ENCODE measurements around the gene KIF20B. TPM values are rescaled to one million over a fixed set of nuclear protein-coding genes. Genes with fewer than 3 reads are reported as not detected.
A peak's percentile ranks its signal among the peaks of the same experiment; 100 is the strongest.

KIF20B gene
- total RNA-seq, 2 donors from 2014 or later = 0.99 to 2.1 TPM

GRCh38 chr10:89669985-89670384 lies 31.4 kb upstream of the KIF20B start:
- TF ChIP-seq, protein P1, sequence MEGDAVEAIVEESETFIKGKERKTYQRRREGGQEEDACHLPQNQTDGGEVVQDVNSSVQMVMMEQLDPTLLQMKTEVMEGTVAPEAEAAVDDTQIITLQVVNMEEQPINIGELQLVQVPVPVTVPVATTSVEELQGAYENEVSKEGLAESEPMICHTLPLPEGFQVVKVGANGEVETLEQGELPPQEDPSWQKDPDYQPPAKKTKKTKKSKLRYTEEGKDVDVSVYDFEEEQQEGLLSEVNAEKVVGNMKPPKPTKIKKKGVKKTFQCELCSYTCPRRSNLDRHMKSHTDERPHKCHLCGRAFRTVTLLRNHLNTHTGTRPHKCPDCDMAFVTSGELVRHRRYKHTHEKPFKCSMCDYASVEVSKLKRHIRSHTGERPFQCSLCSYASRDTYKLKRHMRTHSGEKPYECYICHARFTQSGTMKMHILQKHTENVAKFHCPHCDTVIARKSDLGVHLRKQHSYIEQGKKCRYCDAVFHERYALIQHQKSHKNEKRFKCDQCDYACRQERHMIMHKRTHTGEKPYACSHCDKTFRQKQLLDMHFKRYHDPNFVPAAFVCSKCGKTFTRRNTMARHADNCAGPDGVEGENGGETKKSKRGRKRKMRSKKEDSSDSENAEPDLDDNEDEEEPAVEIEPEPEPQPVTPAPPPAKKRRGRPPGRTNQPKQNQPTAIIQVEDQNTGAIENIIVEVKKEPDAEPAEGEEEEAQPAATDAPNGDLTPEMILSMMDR (IDR thresholded peaks at IDR 0.05) = no peak
- no peak for TF ChIP-seq POLR2A (IDR thresholded peaks at IDR 0.05)
- DNase-seq (no peak), ATAC-seq (no peak)
- Histone ChIP-seq H3K9me3 (no peaks in the 10 kb centered on the region), H3K4me3 (no peak overlapping the region), H3K4me1 (no peaks in the 10 kb centered on the region), H3K27me3 (no peaks in the 10 kb centered on the region), H3K27ac (no peak overlapping the region), H3K36me3 (replicated peaks in 1 of 2; ENCODE audit: insufficient read depth in 1 of 2, low read depth in 2 of 2) (no peaks in the 10 kb centered on the region)
- WGBS, 2 donors = 97 to 100% methylated on average over 1 of the region's 1 CpG
- intact Hi-C loops (cut with DNase I) = no loop called here

- Histone ChIP-seq H3K36me3 (replicated peaks in 1 of 2; ENCODE audit: insufficient read depth in 1 of 2, low read depth in 2 of 2) (no peaks in the 10 kb centered on the region), H3K27ac (no peak overlapping the region), H3K4me1 (no peaks in the 10 kb centered on the region), H3K27me3 (no peaks in the 10 kb centered on the region), H3K9me3 (no peaks in the 10 kb centered on the region), H3K4me3 (no peak overlapping the region)
- ATAC-seq (no peak), DNase-seq (no peak)
- TF ChIP-seq, protein P1 (IDR thresholded peaks at IDR 0.05) = no peak
- TF ChIP-seq POLR2A (IDR thresholded peaks at IDR 0.05) = no peak
- 78 to 84% methylated on average over 1 of the region's 1 CpG for WGBS, 2 donors
- intact Hi-C loops (cut with DNase I) = no loop called here
Observed at GRCh38 chr10:89670926-89671325, 30.5 kb upstream of the KIF20B start.

DNA sequence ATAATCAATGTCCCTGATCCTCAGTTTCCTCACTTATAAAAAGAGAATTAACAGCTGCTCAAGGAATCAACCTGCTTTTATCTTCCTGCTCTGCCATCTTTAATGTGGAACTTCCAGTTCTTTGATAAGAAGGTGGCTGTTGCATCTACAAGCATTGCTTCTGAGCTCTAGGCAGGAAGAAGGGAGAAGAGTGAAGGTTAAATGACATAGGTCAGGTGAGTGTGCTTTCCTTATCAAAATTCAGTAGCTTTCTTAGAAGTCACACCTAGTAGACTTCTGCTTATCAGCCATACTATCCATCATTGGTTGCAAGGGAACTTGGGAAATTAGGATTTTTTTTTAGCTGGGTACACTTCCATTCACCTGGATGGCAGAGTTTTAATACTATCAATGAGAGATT lies 24.0 kb upstream of the KIF20B start:
- intact Hi-C loops (cut with DNase I) = no loop called here
- DNase-seq = no peak
- TF ChIP-seq POLR2A (IDR thresholded peaks at IDR 0.05) = no peak
- TF ChIP-seq, protein P1 (IDR thresholded peaks at IDR 0.05) = no peak
- H3K9me3 ChIP-seq = no peaks in the 10 kb centered on the region
- H3K4me1 ChIP-seq = no peaks in the 10 kb centered on the region
- H3K27me3 ChIP-seq = no peaks in the 10 kb centered on the region
- H3K4me3 ChIP-seq = no peak overlapping the region
- ATAC-seq = no peak
- H3K27ac ChIP-seq = no peak overlapping the region
- no peaks in the 10 kb centered on the region for H3K36me3 ChIP-seq (replicated peaks in 1 of 2; ENCODE audit: insufficient read depth in 1 of 2, low read depth in 2 of 2)

GRCh38 chr10:89679986-89680385 lies 21.4 kb upstream of the KIF20B start:
- ATAC-seq (no peak), DNase-seq (no peak)
- intact Hi-C loops (cut with DNase I) = no loop called here
- Histone ChIP-seq H3K4me1 (peaks cover 10% of the 10 kb centered on the region), H3K27ac (no peak overlapping the region), H3K4me3 (no peak overlapping the region), H3K27me3 (no peaks in the 10 kb centered on the region), H3K36me3 (replicated peaks in 1 of 2; ENCODE audit: insufficient read depth in 1 of 2, low read depth in 2 of 2) (no peaks in the 10 kb centered on the region), H3K9me3 (no peaks in the 10 kb centered on the region)
- no peak for TF ChIP-seq POLR2A (IDR thresholded peaks at IDR 0.05)
- TF ChIP-seq, protein P1 (IDR thresholded peaks at IDR 0.05) = no peak
- WGBS, 2 donors = 93% methylated on average over 3 of the region's 3 CpGs

- ATAC-seq (peak; percentile 79), DNase-seq (peak; percentile 50 to 81 (median 68))
- Histone ChIP-seq H3K4me3 (no peak overlapping the region), H3K4me1 (peaks cover 20% of the 10 kb centered on the region), H3K27me3 (no peaks in the 10 kb centered on the region), H3K9me3 (no peaks in the 10 kb centered on the region), H3K27ac (no peak overlapping the region), H3K36me3 (replicated peaks in 1 of 2; ENCODE audit: insufficient read depth in 1 of 2, low read depth in 2 of 2) (no peaks in the 10 kb centered on the region)
- WGBS, 2 donors = 16 to 20% methylated on average over 5 of the region's 5 CpGs
- TF ChIP-seq POLR2A (IDR thresholded peaks at IDR 0.05) = no peak
- TF ChIP-seq, protein P1 (IDR thresholded peaks at IDR 0.05) = no peak
- intact Hi-C loops (cut with DNase I) = no loop called here
Observed at GRCh38 chr10:89683883-89684282, 17.5 kb upstream of the KIF20B start.
